ENCODE measurements around the gene RASGRP1.

RASGRP1 gene

DNA sequence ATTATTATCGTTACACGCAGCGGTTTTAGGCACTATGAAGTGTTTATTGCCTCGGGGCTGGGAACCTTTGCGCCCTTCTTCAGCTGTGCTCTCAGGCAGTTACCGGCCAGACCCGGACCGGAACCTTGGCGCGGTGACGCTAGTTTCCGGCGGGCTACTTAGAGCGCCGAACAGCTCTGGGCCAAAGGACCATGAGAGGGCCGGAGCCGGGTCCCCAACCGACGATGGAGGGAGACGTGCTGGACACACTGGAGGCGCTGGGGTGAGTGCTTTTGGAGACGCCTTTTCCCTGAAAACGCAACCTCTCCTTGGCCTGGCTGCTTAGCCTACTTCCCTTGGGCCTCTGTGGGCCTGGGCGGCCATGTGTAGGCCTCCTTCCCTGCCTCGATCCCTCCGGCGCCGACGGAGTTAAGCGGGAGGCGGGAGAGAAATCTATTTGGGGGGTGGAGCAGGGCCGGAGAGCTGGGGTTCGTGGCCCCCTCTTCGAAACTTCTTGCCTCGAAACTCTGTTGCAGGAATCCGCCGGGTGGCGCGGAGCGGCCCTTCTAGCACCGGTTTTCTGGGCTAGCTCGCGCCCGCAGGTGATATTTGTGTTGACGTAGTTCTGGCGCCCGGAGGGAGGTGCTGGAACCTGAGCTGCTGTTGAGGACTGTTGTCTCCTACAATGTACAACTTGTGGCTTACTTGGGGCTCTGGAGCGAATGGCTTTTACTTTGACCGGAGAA, 110.5 kb downstream of the RASGRP1 start, which contains the start of gene FAM98B:
FAM98B (plus strand) TSS at position 157 of the 725 bp plus-strand sequence; CDS start at position 192, 35 bp downstream.
- peak; percentile 89 for DNase-seq

DNA sequence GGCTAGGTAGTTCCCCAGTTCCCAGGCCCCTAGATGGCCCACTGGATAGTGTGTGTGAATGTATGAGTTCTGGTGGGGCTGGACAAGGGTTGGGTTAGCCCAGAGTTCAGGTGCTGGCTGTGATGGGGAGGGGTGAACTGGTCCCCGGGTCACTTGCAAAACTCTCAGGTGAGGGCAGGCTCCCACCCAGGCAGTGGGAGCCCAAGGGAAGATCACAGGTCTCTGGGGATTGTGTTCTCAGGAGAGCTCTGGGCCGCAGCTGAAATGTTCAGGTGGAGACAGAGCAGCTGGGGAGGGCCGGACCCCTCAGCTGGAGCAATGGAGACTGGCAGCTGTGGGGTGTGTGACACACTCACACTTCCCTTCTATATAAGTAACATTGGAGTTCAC, 123.5 kb downstream of the RASGRP1 start:
- no peak for DNase-seq

DNA sequence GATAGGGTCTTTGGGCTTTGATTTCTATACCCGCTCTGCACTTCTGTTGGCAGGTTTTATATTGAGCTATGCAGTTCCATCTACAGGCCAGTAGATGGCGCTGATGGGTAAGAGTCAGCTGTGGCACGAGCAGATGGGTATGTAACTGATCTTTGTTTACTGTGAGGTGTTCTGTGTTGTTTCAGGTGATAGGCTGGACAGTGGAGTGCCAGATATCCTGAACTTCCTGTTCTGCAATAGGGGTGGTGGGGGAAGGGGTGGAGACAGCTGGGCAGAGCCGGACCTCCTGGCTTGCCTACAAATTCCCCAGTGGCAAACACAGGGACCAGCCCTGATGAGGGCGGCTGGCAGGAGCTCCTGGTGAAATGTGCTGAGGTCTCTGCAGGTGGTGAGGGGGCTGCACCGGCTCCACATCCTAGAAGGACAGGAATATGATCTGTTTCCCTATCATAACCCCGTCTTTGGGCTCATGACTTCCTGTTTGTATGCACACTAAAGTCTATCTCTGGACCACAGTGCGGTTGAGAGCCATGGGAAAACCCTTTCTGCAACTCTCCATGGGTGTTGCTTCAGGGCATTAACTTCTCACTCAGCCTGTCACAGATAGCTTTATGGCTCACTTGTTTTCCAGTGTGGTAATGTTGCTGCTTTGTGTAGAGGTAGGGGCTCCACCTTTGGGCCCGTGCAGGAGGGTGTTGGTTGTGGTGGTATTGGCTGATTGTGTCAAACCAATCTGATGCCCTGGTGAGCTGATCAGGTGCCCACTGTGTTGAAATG, 124.1 kb downstream of the RASGRP1 start:
- DNase-seq: peak; percentile 56
